PFSK-1 (cell line): ENCODE data around the gene SLC9C1.

Experiments used
- FOXP2 ChIP-seq: optimal IDR thresholded peaks from 2 replicates; pipeline ENCODE3; 2011; ENCODE audit warnings: borderline replicate concordance, control low read depth, inconsistent platforms; ENCODE audit not compliant: insufficient read depth; ENCODE audit errors: extremely low read length, extremely low read depth
- POLR2AphosphoS5 ChIP-seq: IDR thresholded peaks from 2 replicates; pipeline ENCODE4 v1.6.1; 2012; ENCODE audit warnings: low read depth, mild to moderate bottlenecking, control low read depth, low read length, moderate library complexity
- REST ChIP-seq, 2 experiments: IDR thresholded peaks; 2 replicates each; pipeline versions ENCODE4 v1.6.1 to v1.8.0; 2011 to 2012; ENCODE audit warnings: low read depth in 2 of 2, low read length in 2 of 2, control low read depth in 1 of 2, inconsistent platforms in 1 of 2, mild to moderate bottlenecking in 1 of 2, moderate library complexity in 1 of 2; ENCODE audit not compliant: insufficient read depth in 1 of 2
- SIN3A ChIP-seq: IDR thresholded peaks from 2 replicates; pipeline ENCODE4 v1.6.1; 2012; ENCODE audit warnings: mild to moderate bottlenecking, low read length, moderate library complexity, borderline replicate concordance; ENCODE audit not compliant: insufficient read depth
- TAF1 ChIP-seq: IDR thresholded peaks from 2 replicates; pipeline ENCODE4 v1.6.1; 2012; ENCODE audit warnings: low read length, control low read depth, borderline replicate concordance; ENCODE audit not compliant: insufficient read depth

Gene SLC9C1

GRCh38 chr3:112302150-112302830 is 8.3 kb upstream of the SLC9C1 start:
- TF ChIP-seq TAF1 (no peak), SIN3A (no peak), FOXP2 (no peak), REST (IDR thresholded peaks at IDR 0.05; ENCODE audit: insufficient read depth in 1 of 2, low read depth in 2 of 2, low read length in 2 of 2) (no peak), POLR2AphosphoS5 (no peak)

GRCh38 chr3:112298781-112299180 is 4.8 kb upstream of the SLC9C1 start:
- TF ChIP-seq FOXP2 (no peak), REST (IDR thresholded peaks at IDR 0.05; ENCODE audit: insufficient read depth in 1 of 2, low read depth in 2 of 2, low read length in 2 of 2) (no peak), TAF1 (no peak), POLR2AphosphoS5 (no peak), SIN3A (no peak)

GRCh38 chr3:112297714-112298113 is 3.7 kb upstream of the SLC9C1 start:
- no peak for TF ChIP-seq POLR2AphosphoS5
- no peak for TF ChIP-seq SIN3A
- no peak for TF ChIP-seq REST (IDR thresholded peaks at IDR 0.05; ENCODE audit: insufficient read depth in 1 of 2, low read depth in 2 of 2, low read length in 2 of 2)
- TF ChIP-seq TAF1, result no peak
- no peak for TF ChIP-seq FOXP2

GRCh38 chr3:112289011-112289410 is 5.0 kb downstream of the SLC9C1 start:
- TF ChIP-seq REST (IDR thresholded peaks at IDR 0.05; ENCODE audit: insufficient read depth in 1 of 2, low read depth in 2 of 2, low read length in 2 of 2) (no peak), FOXP2 (no peak), TAF1 (no peak), SIN3A (no peak)

- TF ChIP-seq POLR2AphosphoS5, result no peak
- TF ChIP-seq FOXP2, result no peak
Measured at GRCh38 chr3:112280266-112280665, 13.8 kb downstream of the SLC9C1 start.
